A549 (cell line): Measurements from ENCODE around the gene RASA3. TPM values are rescaled to one million over a fixed set of nuclear protein-coding genes. Genes with fewer than 3 reads are reported as not detected.
"Not testable (repeated sequence)": the region's sequence is repeated elsewhere in the genome, so short reads cannot be mapped to it uniquely, and the experiment has no call there.

Experiments
- ATAC-seq, 2 experiments: fragments of 200-7000 bp in 1 of 2; fragments of >200 bp in 1 of 2; cut with Nextera tagmentation in 1 of 2; cut with Tn5 transposase in 1 of 2; 3 replicates each; pipeline versions ENCODE4 v1.8.0 to v1.9.1; 2018 to 2020; ENCODE audit warnings: mild to moderate bottlenecking in 1 of 2, moderate library complexity in 1 of 2
- CTCF ChIA-PET: fragments of 300-600 bp; sonication (Branson Sonifier 250); formaldehyde crosslinking; extraction: SDS; loops from one replicate; lab custom pipeline; 2021; ENCODE audit warnings: antibody characterized with exemption, inconsistent platforms; lab: Yijun Ruan, JAX
- POLR2A ChIA-PET: fragments of 350-600 bp; formaldehyde crosslinking; extraction: SDS; loops from one replicate; lab custom pipeline; 2021; ENCODE audit warnings: antibody characterized with exemption, inconsistent platforms; lab: Yijun Ruan, JAX
- DNase-seq, 2 experiments: peaks; one replicate each; pipeline versions ENCODE4 v3.0.0 to v3.0.0-alpha.2; 2011 to 2016; ENCODE audit warnings: low read depth in 1 of 2, low spot score in 1 of 2
- FAIRE-seq: peaks from 2 replicates; lab custom pipeline; 2011; peaks lifted over from hg19 to GRCh38; lab: Jason Lieb, UNC
- H3K27ac ChIP-seq, 2 experiments: fragments of >200 bp; sonication (Bioruptor Twin); formaldehyde crosslinking; 3 replicates each; pipeline ENCODE4 v1.5.1; 2016 to 2017
- H3K4me1 ChIP-seq: fragments of >200 bp; sonication (Bioruptor Twin); formaldehyde crosslinking; 3 replicates; pipeline ENCODE4 v1.6.1; 2016
- H3K4me2 ChIP-seq: fragments of >200 bp; sonication (Bioruptor Twin); formaldehyde crosslinking; 3 replicates; pipeline ENCODE4 v1.6.1; 2016
- H3K4me3 ChIP-seq: fragments of >200 bp; sonication (Bioruptor Twin); formaldehyde crosslinking; 3 replicates; pipeline ENCODE4 v1.5.1; 2016
- H3K9me3 ChIP-seq: fragments of >200 bp; sonication (Bioruptor Twin); formaldehyde crosslinking; 3 replicates; pipeline ENCODE4 v1.6.1; 2016
- BHLHE40 ChIP-seq: IDR thresholded peaks from 2 replicates; pipeline ENCODE4 v1.6.1; 2012; ENCODE audit warnings: low read depth, low read length, inconsistent platforms
- CBX2 ChIP-seq: fragments of 200-600 bp; sonication (generic); IDR thresholded peaks from 2 replicates; pipeline ENCODE4 v1.6.1; 2016; ENCODE audit warnings: low read depth, mild to moderate bottlenecking, borderline replicate concordance
- CHD2 ChIP-seq: fragments of 150-350 bp; IDR thresholded peaks from 2 replicates; pipeline ENCODE4 v1.6.1; 2014; ENCODE audit warnings: low read length; ENCODE audit not compliant: partially characterized antibody
- CHD4 ChIP-seq: fragments of 200-600 bp; sonication (generic); IDR thresholded peaks from 2 replicates; pipeline ENCODE4 v1.6.1; 2016; ENCODE audit warnings: antibody characterized with exemption, mild to moderate bottlenecking, borderline replicate concordance
- EP300 ChIP-seq, 2 experiments: fragments of >200 bp; sonication (Bioruptor Twin); formaldehyde crosslinking; IDR thresholded peaks; 2 replicates in 1 of 2; 3 replicates in 1 of 2; pipeline ENCODE4 v1.6.1; 2016 to 2017
- FOSB ChIP-seq: fragments of 250-450 bp; sonication (Bioruptor Pico); IDR thresholded peaks from 2 replicates; pipeline ENCODE4 v1.5.0; 2020; ENCODE audit warnings: mild to moderate bottlenecking, moderate library complexity
- FOXS1 ChIP-seq: fragments of 250-450 bp; sonication (Bioruptor Pico); IDR thresholded peaks from 2 replicates; pipeline ENCODE4 v1.5.0; 2020; ENCODE audit warnings: mild to moderate bottlenecking, moderate library complexity
- HOXA7 ChIP-seq: fragments of 250-450 bp; sonication (Bioruptor Pico); IDR thresholded peaks from 2 replicates; pipeline ENCODE4 v1.5.0; 2020; ENCODE audit warnings: mild to moderate bottlenecking, moderate library complexity
- HOXB5 ChIP-seq: fragments of 250-450 bp; sonication (Bioruptor Pico); IDR thresholded peaks from 2 replicates; pipeline ENCODE4 v1.5.0; 2020; ENCODE audit warnings: mild to moderate bottlenecking, moderate library complexity
- JUN ChIP-seq, 2 experiments: fragments of >200 bp; sonication (Bioruptor Twin); formaldehyde crosslinking; IDR thresholded peaks; 2 replicates in 1 of 2; 3 replicates in 1 of 2; pipeline ENCODE4 v1.6.1; 2016 to 2017
- KDM1A ChIP-seq: fragments of 200-600 bp; sonication (generic); IDR thresholded peaks from 2 replicates; pipeline ENCODE4 v1.6.1; 2016; ENCODE audit warnings: low read depth, mild to moderate bottlenecking
- MAFK ChIP-seq: fragments of 450-650 bp; IDR thresholded peaks from 2 replicates; pipeline ENCODE4 v1.6.1; 2014; ENCODE audit not compliant: partially characterized antibody
- MYC ChIP-seq: IDR thresholded peaks from 2 replicates; pipeline ENCODE4 v1.6.1; 2012; ENCODE audit warnings: mild to moderate bottlenecking, inconsistent platforms, low read length, improper control_type of control experiment, borderline replicate concordance
- PHF8 ChIP-seq: fragments of 200-600 bp; sonication (generic); IDR thresholded peaks from 2 replicates; pipeline ENCODE4 v1.6.1; 2016; ENCODE audit warnings: low read depth, mild to moderate bottlenecking, antibody characterized with exemption, moderate library complexity, borderline replicate concordance
- RARB ChIP-seq: fragments of 250-450 bp; sonication (Bioruptor Pico); IDR thresholded peaks from 2 replicates; pipeline ENCODE4 v1.8.0; 2021; ENCODE audit warnings: mild to moderate bottlenecking, moderate library complexity
- RCOR1 ChIP-seq: fragments of 150-350 bp; IDR thresholded peaks from 2 replicates; pipeline ENCODE4 v1.6.1; 2014; ENCODE audit warnings: antibody characterized with exemption, low read length, low read depth
- ZSCAN20 ChIP-seq: fragments of 250-450 bp; sonication (Bioruptor Pico); IDR thresholded peaks from 2 replicates; pipeline ENCODE4 v1.8.0; 2022; ENCODE audit warnings: mild to moderate bottlenecking, moderate library complexity
- WGBS: methylation state at CpG from one replicate; pipeline ENCODE4 v1.1.6; 2017; ENCODE audit errors: missing lambda C conversion rate; 5-methylcytosine and 5-hydroxymethylcytosine counted together
- polyA plus RNA-seq, 4 experiments: library from polyadenylated mRNA; depleted of rRNA in 3 of 4; stranded (reverse); fragments of >200 nt; fragmentation: RNase III in 1 of 4; extraction: RNeasy Plus Mini Kit Qiagen cat#74134 plus additional on column Dnase treatment in 1 of 4; gene quantifications; 2 replicates in 3 of 4; 3 replicates in 1 of 4; pipeline ENCODE4 v1.2.3, GENCODE V29; 2011 to 2017
- TF ChIP-seq, protein P1 (sequence below): fragments of >200 bp; sonication (Bioruptor Twin); formaldehyde crosslinking; IDR thresholded peaks from 3 replicates; pipeline ENCODE4 v1.6.1; 2016
- TF ChIP-seq, protein P2 (sequence below): fragments of >200 bp; sonication (Bioruptor Twin); formaldehyde crosslinking; IDR thresholded peaks from 2 replicates; pipeline ENCODE4 v1.6.1; 2016
- TF ChIP-seq, protein P3 (sequence below): fragments of 200-600 bp; sonication (generic); IDR thresholded peaks from 2 replicates; pipeline ENCODE4 v1.6.1; 2016; ENCODE audit warnings: antibody characterized with exemption, mild to moderate bottlenecking, moderate library complexity

Gene RASA3
- polyA plus RNA-seq, 2 of the 4 experiments (the other 2 are of a cell fraction): 4.3 to 7.6 TPM

DNA sequence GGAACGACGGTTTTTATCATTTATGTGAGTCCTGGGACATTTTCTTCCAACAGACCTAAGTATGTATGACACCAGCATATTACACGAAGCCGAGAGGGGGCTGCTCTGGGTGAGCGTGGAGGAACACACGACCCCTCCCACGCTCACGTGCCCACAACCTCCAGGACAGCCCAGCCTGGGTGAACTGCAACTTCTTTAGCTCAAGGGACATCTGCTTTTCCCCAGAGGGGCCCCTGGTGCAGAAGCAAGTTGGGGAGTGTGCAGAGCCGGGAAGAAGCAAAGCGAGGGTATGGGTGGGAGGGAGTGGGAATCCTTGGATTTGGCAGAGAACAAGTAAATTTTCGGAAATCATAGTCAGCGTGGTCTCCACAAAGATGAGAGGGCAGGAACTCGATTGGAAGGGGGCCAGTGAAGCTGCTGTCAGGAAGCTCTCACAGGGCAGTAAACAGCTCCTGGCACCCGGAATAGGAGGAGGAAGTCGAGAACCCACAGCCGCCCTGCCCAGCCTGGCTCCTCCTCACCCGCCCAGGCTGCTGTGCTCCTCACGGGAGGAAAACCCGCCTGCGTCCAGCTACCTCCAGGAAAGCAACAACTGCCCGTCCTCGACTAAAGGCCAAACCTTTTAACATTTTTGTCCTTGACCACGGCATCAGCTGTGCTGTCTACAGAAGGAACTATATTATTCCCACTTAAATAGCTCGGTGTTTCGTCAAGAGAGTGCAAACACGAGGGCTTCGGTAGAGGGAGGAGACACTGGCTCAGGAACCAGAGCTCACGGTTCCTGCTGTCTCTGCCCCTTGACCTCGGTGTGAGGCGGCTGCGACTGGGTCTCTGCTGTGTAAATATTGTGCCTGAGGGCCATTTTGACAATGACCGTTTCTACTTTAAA is 29.5 kb upstream of the RASA3 start (continued):
- TF ChIP-seq CHD2: no peak
- no peak for TF ChIP-seq FOSB (CRISPR knock-in tag)
- no peak for TF ChIP-seq RCOR1
- no peak for TF ChIP-seq JUN (IDR thresholded peaks at IDR 0.05)
- TF ChIP-seq BHLHE40: no peak
- no peak for TF ChIP-seq ZSCAN20 (CRISPR knock-in tag)
- no peak for TF ChIP-seq HOXB5 (CRISPR knock-in tag)
- no peak for TF ChIP-seq MAFK
- TF ChIP-seq, protein P1, sequence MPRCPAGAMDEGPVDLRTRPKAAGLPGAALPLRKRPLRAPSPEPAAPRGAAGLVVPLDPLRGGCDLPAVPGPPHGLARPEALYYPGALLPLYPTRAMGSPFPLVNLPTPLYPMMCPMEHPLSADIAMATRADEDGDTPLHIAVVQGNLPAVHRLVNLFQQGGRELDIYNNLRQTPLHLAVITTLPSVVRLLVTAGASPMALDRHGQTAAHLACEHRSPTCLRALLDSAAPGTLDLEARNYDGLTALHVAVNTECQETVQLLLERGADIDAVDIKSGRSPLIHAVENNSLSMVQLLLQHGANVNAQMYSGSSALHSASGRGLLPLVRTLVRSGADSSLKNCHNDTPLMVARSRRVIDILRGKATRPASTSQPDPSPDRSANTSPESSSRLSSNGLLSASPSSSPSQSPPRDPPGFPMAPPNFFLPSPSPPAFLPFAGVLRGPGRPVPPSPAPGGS: no peak
- TF ChIP-seq RARB (CRISPR knock-in tag): no peak

DNA sequence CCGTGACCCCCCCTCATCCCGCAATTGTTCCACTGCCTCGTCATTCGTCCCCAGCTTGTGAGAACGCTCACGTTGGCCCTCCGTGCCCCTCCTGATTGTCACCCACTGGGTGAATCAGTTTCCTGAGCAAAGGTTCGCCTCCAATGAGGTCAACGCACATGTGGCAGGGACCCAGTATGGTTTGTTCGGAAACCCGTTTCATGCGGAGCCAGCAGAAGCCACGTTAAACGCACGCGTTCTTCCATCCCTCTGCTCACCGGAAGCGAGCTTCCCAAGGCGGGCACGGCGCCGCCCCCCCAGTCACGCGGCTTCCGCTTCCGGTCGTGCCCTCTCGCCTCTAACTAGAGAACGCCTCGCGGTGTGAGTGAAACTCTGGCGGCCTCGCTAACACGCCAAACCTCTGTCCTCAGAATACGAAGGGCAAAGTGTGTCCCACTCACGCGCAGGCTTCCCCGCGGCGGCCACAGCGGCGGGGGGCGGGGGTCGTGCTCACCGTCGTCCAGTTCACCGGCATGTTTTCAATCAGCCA is 28.7 kb upstream of the RASA3 start:
- POLR2A ChIA-PET: no interaction called here
- ATAC-seq (no peak), FAIRE-seq (no peak), DNase-seq (no peak)
- CTCF ChIA-PET: interaction anchor here (1.4 to 2.0 kb wide), 2 partner anchors 9 to 13 kb away, joined by 3 to 4 read pairs; no protein-coding TSS in a partner anchor
- Histone ChIP-seq H3K4me2 (no peak overlapping the region), H3K4me3 (no peak overlapping the region), H3K27ac (no peak overlapping the region), H3K4me1 (no peaks in the 10 kb centered on the region), H3K9me3 (no peaks in the 10 kb centered on the region)
- 78% methylated on average over 38 of the region's 47 CpGs for WGBS
- TF ChIP-seq MYC (no peak), CBX2 (no peak), PHF8 (no peak), FOXS1 (CRISPR knock-in tag) (no peak), RARB (CRISPR knock-in tag) (no peak), EP300 (IDR thresholded peaks at IDR 0.05) (no peak), HOXA7 (CRISPR knock-in tag) (no peak), CHD4 (no peak), KDM1A (no peak)
- TF ChIP-seq, protein P2, sequence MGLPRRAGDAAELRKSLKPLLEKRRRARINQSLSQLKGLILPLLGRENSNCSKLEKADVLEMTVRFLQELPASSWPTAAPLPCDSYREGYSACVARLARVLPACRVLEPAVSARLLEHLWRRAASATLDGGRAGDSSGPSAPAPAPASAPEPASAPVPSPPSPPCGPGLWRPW: no peak
- TF ChIP-seq, protein P3, sequence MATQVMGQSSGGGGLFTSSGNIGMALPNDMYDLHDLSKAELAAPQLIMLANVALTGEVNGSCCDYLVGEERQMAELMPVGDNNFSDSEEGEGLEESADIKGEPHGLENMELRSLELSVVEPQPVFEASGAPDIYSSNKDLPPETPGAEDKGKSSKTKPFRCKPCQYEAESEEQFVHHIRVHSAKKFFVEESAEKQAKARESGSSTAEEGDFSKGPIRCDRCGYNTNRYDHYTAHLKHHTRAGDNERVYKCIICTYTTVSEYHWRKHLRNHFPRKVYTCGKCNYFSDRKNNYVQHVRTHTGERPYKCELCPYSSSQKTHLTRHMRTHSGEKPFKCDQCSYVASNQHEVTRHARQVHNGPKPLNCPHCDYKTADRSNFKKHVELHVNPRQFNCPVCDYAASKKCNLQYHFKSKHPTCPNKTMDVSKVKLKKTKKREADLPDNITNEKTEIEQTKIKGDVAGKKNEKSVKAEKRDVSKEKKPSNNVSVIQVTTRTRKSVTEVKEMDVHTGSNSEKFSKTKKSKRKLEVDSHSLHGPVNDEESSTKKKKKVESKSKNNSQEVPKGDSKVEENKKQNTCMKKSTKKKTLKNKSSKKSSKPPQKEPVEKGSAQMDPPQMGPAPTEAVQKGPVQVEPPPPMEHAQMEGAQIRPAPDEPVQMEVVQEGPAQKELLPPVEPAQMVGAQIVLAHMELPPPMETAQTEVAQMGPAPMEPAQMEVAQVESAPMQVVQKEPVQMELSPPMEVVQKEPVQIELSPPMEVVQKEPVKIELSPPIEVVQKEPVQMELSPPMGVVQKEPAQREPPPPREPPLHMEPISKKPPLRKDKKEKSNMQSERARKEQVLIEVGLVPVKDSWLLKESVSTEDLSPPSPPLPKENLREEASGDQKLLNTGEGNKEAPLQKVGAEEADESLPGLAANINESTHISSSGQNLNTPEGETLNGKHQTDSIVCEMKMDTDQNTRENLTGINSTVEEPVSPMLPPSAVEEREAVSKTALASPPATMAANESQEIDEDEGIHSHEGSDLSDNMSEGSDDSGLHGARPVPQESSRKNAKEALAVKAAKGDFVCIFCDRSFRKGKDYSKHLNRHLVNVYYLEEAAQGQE: no peak

DNA sequence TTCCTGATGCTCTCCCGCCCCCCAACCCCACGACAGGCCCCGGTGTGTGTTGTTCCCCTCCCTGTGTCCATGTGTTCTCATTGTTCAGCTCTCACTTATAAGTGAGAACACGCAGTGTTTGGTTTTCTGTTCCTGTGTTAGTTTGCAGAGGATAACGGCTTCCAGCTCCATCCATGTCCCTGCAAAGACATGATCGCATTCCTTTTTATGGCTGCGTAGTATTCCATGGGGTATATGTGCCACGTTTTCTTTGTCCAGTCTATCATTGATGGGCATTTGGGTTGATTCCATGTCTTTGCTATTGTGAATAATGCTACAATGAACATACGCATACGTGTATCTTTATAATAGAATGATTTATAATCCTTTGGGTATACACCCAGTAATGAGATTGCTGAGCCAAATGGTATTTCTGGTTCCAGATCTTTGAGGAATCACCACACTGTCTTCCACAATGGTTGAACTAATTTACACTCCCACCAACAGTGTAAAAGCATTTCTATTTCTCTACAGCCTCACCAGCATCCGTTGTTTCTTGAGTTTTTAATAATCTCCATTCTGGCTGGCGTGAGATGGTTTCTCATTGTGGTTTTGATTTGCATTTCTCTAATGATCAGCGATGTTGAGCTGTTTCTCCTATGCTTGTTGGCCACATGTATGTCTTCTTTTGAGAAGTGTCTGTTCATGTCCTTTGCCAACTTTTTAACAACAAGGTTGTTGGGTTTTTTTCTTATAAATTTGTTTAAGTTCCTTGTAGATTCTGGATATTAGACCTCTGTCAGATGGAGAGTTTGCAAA is 26.6 kb upstream of the RASA3 start:
- DNase-seq: not testable (repeated sequence)

More for the DNA sequence above, 26.6 kb upstream of the RASA3 start:
- H3K4me2 ChIP-seq, ATAC-seq, H3K4me3 ChIP-seq, CTCF ChIA-PET, H3K9me3 ChIP-seq, H3K27ac ChIP-seq, H3K4me1 ChIP-seq, FAIRE-seq, POLR2A ChIA-PET: not testable (repeated sequence)
- WGBS: 66% methylated on average over 12 of the region's 13 CpGs
